Natural killer cell (primary cell): ENCODE data around the gene ARID1A. TPM values are rescaled to one million over a fixed set of nuclear protein-coding genes. Genes with fewer than 3 reads are reported as not detected.
"Not testable (repeated sequence)": the region's sequence is repeated elsewhere in the genome, so short reads cannot be mapped to it uniquely, and the experiment has no call there.

Source experiments
- ATAC-seq, 3 donors: fragments of 150-1000 bp in 2 of 3; fragments of 200-7000 bp in 1 of 3; cut with Tn5 transposase; 1 replicate in 1 of 3; 2 replicates in 2 of 3; pipeline ENCODE4 v1.10.0; 2021; ENCODE audit warnings: mild to moderate bottlenecking in 2 of 3, moderate library complexity in 2 of 3
- DNase-seq, 2 donors: peaks; one replicate each; pipeline versions ENCODE4 v3.0.0 to v3.0.0-alpha.2; 2013 to 2021; ENCODE audit warnings: mixed read lengths in 1 of 2
- H3K27ac ChIP-seq: one replicate; pipeline ENCODE4 v1.5.1; 2013; ENCODE audit warnings: mild to moderate bottlenecking, low read length
- H3K27me3 ChIP-seq: one replicate; pipeline ENCODE4 v1.6.1; 2013; ENCODE audit warnings: low read length; ENCODE audit not compliant: control insufficient read depth, insufficient read depth
- H3K36me3 ChIP-seq: one replicate; pipeline ENCODE4 v1.6.1; 2013; ENCODE audit warnings: low read length; ENCODE audit not compliant: control insufficient read depth, insufficient read depth
- H3K4me1 ChIP-seq: one replicate; pipeline ENCODE4 v1.6.1; 2013; ENCODE audit warnings: low read length; ENCODE audit not compliant: control insufficient read depth, insufficient read depth
- H3K4me3 ChIP-seq: one replicate; pipeline ENCODE4 v1.5.1; 2013; ENCODE audit warnings: low read length
- H3K9me3 ChIP-seq: one replicate; pipeline ENCODE4 v1.6.1; 2013; ENCODE audit warnings: low read length; ENCODE audit not compliant: control insufficient read depth, insufficient read depth
- H3K27ac Mint-ChIP-seq, 2 donors: one replicate each; pipeline ENCODE4 v1.8.0; 2022; ENCODE audit warnings: mild to moderate bottlenecking in 2 of 2, mixed read lengths in 2 of 2, moderate library complexity in 1 of 2
- H3K27me3 Mint-ChIP-seq, 2 donors: one replicate each; pipeline ENCODE4 v1.8.0; 2022; ENCODE audit warnings: low read depth in 2 of 2, mixed read lengths in 2 of 2
- H3K36me3 Mint-ChIP-seq: one replicate; pipeline ENCODE4 v1.8.0; 2022; ENCODE audit warnings: mixed read lengths
- H3K4me1 Mint-ChIP-seq, 2 donors: one replicate each; pipeline ENCODE4 v1.8.0; 2022; ENCODE audit warnings: mixed read lengths in 2 of 2
- H3K4me3 Mint-ChIP-seq: one replicate; pipeline ENCODE4 v1.8.0; 2022; ENCODE audit warnings: mild to moderate bottlenecking, moderate library complexity, mixed read lengths
- H3K9me3 Mint-ChIP-seq, 2 donors: one replicate each; pipeline ENCODE4 v1.8.0; 2022; ENCODE audit warnings: mixed read lengths in 2 of 2
- CTCF ChIP-seq: fragments of 200-600 bp; IDR thresholded peaks from one replicate; pipeline ENCODE4 v1.8.0; 2022; ENCODE audit warnings: antibody characterized with exemption
- WGBS: methylation state at CpG from one replicate; pipeline ENCODE4 v1.1.7; 2013; ENCODE audit warnings: missing lambda C conversion rate; ENCODE audit not compliant: insufficient coverage; 5-methylcytosine and 5-hydroxymethylcytosine counted together
- intact Hi-C: fragments of 100-400 bp; cut with micrococcal nuclease; formaldehyde crosslinking; loops from one replicate; pipeline ENCODE4 v1.14.2; 2022
- total RNA-seq, 4 donors: library from RNA; stranded (reverse); fragments of 120-200 nt in 1 of 4; gene quantifications; one replicate each; pipeline versions ENCODE4 v1.2.3 to v1.2.4, GENCODE V29; 2013 to 2022

ARID1A gene
- total RNA-seq, 3 donors from 2014 or later (not counting 1 experiment from before 2014, with no cell fraction given), result 199 to 214 (median 202) TPM

DNA sequence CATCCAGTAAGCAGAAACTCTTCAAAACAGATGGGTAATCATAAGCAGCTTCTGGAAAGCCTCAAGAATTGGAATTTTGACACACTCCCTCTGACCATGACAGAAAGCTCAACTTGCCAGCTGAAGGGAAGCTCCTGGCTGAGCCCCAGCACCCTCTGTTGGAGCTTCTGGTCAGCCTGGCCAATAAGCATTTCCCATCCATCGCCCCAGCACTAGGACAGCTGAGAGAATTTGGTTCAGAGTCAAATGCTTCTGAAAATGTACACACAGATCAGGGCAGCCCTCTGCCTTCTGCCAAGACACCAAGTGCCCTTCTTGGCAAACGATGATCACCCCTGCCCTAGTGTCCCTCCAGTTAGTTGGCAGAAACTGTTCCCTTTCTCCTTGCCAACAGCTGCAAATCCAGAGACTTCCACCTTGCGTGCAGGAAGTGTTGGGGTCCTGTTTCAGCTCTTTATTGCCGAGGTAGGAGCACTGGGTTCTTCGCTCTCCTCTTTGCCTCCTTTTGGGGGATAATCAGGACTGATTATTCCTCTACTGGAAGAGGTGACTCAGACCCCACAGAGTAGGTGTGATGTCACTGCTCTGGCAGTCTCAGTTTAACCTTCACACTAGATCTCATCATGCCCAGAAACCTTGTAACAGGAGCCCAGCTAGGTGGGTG is 103.8 kb downstream of the ARID1A start:
- WGBS, result 78% methylated on average over 5 of the region's 5 CpGs
- intact Hi-C loops, result no loop called here
- DNase-seq, result peak in 1 of 2 donors; percentile 49
- Histone ChIP-seq H3K27me3 (no peaks in the 10 kb centered on the region), H3K4me1 (peaks cover 35% of the 10 kb centered on the region), H3K36me3 (peaks cover 14% of the 10 kb centered on the region), H3K9me3 (no peaks in the 10 kb centered on the region), H3K4me3 (no peak overlapping the region), H3K27ac (peak overlapping the region; percentile 70)
- Mint-ChIP-seq H3K27ac (peak overlapping the region; percentile 89 to 95), H3K27me3 (no peaks in the 10 kb centered on the region), H3K4me1 (peaks cover 35 to 37% of the 10 kb centered on the region in 2 donors), H3K36me3 (peaks cover 6% of the 10 kb centered on the region), H3K9me3 (no peaks in the 10 kb centered on the region), H3K4me3 (peak overlapping the region; percentile 82)
- TF ChIP-seq CTCF, result no peak
- ATAC-seq, result peak; percentile 52 to 77 (median 52)

- H3K4me1 Mint-ChIP-seq, result peaks cover 33 to 39% of the 10 kb centered on the region in 2 donors
- H3K27ac ChIP-seq, H3K27me3 Mint-ChIP-seq, H3K27me3 ChIP-seq, H3K4me3 Mint-ChIP-seq, H3K9me3 ChIP-seq, H3K4me3 ChIP-seq, H3K36me3 Mint-ChIP-seq, H3K27ac Mint-ChIP-seq, DNase-seq, intact Hi-C loops, ATAC-seq, H3K36me3 ChIP-seq, H3K9me3 Mint-ChIP-seq: not testable (repeated sequence)
- peaks cover 34% of the 10 kb centered on the region for H3K4me1 ChIP-seq
- 98% methylated on average over 32 of the region's 36 CpGs for WGBS
These were observed 108.1 kb downstream of the ARID1A start for GRCh38 chr1:26803932-26804331.

- ATAC-seq, result peak; percentile 94 to 97 (median 94)
- Mint-ChIP-seq H3K4me1 (peaks cover 15 to 17% of the 10 kb centered on the region in 2 donors), H3K27ac (peak overlapping the region; percentile 90 to 93), H3K4me3 (peak overlapping the region; percentile 71)
- whole genome bisulfite sequencing, result 66% methylated on average over 9 of the region's 11 CpGs
- not testable (repeated sequence) for H3K9me3 Mint-ChIP-seq, H3K36me3 ChIP-seq, H3K27me3 Mint-ChIP-seq, H3K9me3 ChIP-seq, H3K4me3 ChIP-seq, H3K27me3 ChIP-seq, H3K36me3 Mint-ChIP-seq
- DNase-seq, result peak; percentile 61 to 93
- peaks cover 15% of the 10 kb centered on the region for H3K4me1 ChIP-seq
- H3K27ac ChIP-seq, result peak overlapping the region; percentile 54
- intact Hi-C loops, result loop anchor here (1.0 to 2.0 kb wide), 2 partner anchors 23 to 68 kb away; no protein-coding TSS in a partner anchor
- TF ChIP-seq CTCF, result peak; percentile 73
These were observed 114.3 kb downstream of the ARID1A start for GRCh38 chr1:26810105-26810504.

- Histone ChIP-seq H3K27ac (peak overlapping the region; percentile 54), H3K4me1 (peaks cover 15% of the 10 kb centered on the region), H3K27me3 (no peaks in the 10 kb centered on the region), H3K36me3 (no peaks in the 10 kb centered on the region), H3K4me3 (no peak overlapping the region), H3K9me3 (no peaks in the 10 kb centered on the region)
- no peaks in the 10 kb centered on the region for H3K9me3 Mint-ChIP-seq
- peak overlapping the region; percentile 90 to 93 for H3K27ac Mint-ChIP-seq
- ATAC-seq, result peak in 2 of 3 donors; percentile 32 to 58
- H3K4me1 Mint-ChIP-seq, result peaks cover 13 to 15% of the 10 kb centered on the region in 2 donors
- peak overlapping the region; percentile 71 for H3K4me3 Mint-ChIP-seq
- H3K27me3 Mint-ChIP-seq, result no peaks in the 10 kb centered on the region
- no peaks in the 10 kb centered on the region for H3K36me3 Mint-ChIP-seq
- 46% methylated on average over 4 of the region's 4 CpGs for WGBS
- DNase-seq, result peak in 1 of 2 donors; percentile 64
- intact Hi-C loops, result loop anchor here (2.0 kb wide), 1 partner anchor 22 kb away; no protein-coding TSS in a partner anchor
- TF ChIP-seq CTCF, result no peak
These were observed 115.2 kb downstream of the ARID1A start for GRCh38 chr1:26811057-26811456.
